ENCODE measurements around the gene KPNA6.
"Not testable (repeated sequence)": the region's sequence is repeated elsewhere in the genome, so short reads cannot be mapped to it uniquely, and the experiment has no call there.

KPNA6 gene

DNA sequence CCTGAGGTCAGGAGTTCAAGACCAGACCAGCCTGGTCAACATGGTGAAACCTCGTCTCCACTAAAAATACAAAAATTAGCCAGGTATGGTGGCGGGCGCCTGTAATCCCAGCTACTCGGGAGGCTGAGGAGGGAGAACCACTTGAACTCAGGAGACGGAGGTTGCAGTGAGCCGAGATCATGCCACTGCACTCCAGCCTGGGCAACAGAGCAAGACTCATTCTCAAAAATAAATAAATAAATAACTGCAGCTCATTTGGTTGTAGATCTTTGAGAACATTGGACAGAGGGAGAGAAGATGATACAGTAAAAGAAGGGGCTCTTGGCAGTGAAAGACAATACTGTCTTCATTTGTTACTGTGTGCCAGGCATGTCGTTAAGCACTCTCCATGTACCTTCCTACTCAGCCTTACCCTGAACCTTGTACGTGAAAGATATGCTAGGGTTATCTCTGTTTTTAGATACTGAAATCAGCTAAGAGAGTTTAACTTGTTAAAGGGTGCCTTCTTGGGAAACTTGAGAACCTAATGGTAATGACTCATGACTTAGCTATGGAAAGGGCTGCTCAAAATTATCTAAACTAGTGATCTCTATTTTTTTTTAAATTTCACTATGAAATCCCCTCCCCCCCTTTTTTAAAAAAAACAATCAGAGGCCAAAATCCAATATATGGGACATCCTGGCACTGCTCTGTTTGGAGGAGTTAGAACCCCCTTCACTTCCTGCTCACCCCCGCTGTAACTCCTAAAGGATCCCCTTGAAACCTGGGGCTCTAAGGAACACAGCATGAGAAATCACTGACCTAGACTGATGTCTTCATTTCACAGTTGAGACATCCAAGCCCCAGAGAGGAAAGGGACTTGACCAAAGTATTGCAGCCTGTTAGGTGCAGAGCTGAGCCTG lies 6.8 kb upstream of the KPNA6 start:
- DNase-seq, result peak; percentile 64

DNA sequence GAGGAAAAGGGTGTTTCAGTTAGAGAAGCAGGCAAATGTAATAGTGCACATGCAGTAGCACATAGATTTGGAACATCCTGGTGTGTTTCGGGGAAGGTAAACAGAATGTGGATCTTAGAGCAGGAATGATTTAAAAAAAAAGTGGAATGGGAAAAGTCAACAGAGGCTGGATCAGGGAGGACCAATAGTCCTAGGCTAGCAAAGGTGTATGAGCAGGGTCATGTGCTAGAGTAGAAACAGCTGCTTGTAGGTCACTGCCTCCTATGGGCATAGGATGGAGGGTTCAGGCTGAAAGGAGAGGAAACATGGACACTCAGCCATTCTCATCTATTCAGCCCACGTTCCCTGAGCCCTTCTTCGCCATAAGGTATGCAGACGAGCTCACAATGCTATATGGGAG lies 3.7 kb upstream of the KPNA6 start:
- DNase-seq, result no peak

DNA sequence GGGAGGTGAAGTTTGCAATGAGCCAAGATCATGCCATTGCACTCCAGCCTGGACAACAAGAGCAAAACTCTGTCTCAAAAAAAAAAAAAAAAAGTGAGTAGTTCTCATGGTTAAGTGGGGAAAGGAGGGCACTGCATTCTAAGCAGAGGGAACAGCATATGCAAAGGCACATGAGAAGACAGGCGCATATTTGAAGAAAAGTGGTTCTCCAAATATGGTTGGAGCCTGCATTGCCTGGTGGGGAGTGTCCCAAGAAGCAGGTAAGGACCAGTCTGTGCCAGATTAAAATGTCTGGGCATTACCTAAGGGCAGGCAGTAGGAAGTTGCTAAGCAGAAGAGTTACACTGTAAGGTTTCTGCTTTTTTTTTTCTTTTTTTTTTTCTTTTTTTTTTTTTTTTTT lies 2.5 kb upstream of the KPNA6 start:
- no peak for DNase-seq

DNA sequence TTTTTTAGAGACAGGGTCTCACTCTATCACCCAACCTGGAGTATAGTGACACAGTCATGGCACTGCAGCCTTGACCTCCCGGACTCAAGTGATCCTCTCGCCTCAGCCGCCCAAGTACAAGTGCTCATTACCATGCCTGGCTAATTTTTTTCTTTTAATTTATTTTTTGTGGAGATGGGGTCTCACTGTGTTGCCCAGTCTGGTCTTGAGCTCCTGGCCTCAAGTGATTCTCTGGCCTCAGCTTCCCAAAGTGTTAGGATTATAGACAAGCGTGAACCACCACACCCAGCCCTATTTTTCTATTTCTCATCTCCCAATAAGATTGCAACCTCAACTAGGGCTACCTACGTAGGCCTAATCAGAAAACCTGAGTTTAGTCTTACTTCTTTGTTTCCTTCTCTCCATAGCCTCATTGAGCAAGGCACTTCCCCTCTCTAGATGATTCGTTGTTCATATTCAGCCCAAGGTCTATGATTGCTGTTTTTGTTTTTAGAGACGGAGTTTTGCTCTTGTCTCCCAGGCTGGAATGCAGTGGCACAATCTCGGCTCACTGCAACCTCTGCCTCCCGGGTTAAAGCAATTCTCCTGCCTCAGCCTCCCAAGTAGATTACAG lies 1.1 kb upstream of the KPNA6 start:
- DNase-seq, result no peak

DNA sequence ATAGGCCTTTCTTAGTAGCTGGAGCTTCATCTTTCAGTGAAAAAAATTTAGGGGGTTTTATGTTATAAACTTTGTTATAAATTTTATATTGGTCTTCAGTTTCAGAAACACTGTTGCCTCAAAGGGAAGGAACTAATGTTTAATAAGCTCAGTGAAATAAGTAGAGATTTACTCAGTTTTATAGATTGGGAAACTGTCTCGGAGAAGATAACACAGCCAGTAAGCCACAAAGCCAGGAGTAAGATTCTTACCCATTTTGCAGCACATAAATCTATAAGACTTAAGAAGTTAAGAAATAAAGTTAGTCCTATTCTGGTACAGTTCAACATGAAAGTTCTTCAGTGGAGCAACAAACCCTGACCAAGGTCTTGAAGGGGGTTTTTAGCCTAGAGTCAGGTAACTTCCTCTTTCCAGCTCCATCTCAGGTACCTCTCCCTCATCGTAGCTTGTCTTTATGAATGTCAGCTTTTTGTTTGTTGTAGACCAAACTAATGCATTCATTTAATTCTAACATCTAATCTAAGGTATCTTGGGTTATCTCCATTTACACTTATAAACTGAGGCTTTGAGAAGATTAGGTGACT lies 3.3 kb downstream of the KPNA6 start:
- no peak for DNase-seq

DNA sequence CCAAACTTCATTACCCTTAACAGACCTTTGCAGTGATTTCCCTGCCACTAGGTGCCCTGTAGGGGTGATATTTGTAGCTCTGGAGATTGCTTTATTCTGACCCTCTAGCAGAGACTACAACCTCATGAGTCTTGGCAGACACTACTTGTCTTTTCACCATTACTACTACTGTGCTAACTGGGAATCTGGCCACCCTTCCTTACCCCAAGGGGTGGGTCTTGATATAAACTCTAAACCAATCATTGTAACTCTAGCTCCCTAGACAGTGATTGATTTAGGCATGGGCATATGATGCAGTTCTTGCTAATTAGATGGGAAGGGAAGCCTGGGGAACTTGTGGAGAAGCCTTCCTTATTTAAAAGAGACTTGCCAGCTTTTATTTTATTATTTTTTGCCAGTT lies 3.9 kb downstream of the KPNA6 start:
- peak; percentile 48 for DNase-seq

DNA sequence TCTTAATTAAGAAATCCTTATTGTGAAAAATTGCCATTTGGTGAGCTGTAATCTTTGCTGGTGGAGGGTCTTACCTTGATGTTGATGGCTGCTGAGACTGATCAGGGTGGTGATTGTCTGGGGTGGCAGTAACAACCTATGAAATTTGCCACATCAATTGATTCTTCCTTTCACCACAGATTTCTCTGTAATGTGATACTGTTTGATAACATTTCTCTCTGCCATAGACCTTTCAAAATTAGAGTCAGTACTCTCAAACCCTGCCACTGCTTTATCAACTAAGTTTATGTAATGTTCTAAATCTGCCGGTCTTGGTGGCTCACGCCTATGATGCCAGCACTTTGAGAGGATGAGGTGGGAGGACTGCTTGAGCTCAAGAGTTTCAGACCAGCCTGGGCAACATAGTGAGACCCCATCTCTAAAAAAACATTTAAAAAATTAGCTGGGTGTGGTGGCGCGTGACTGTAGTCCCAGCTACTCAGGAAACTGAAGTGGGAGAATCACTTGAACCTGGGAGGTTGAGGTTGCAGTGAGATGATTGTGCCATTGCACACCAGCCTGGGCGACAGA lies 5.0 kb downstream of the KPNA6 start:
- DNase-seq, result no peak

DNA sequence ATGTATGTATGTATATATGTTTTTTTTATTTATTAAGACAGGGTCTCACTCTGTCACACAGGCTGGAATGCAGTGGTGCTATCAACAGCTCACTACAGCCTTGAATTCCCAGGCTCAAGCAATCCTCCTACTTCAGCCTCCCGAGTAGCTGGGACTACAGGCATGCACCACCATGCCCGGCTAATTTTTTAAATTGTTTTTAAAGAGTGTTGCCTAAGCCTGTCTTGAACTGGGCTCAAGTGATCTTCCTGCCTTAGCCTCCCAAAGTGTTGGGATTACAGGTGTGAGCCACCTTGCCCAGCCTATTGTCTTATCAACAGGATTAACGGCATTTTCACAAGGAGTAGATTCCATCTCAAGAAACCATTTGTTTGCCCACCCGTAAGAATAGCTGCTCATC lies 5.6 kb downstream of the KPNA6 start:
- not testable (repeated sequence) for DNase-seq

DNA sequence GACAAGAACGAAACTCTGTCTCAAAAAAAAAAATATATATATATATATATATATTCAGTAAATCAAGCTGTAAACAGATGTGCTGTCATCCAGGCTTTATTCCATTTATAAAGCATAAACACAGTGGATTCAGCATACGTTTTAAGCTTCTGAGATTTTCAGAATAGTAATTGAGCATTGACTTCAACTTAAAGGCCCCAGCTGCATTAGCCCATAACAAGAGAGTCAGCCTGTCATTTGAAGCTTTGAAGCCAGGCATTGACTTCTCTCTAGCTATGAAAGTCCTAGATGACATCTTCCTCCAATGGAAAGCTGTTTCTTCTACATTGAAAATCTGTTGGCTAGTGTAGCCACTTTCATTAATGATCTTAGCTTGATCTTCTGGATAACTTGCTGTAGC lies 6.6 kb downstream of the KPNA6 start:
- DNase-seq, result no peak

DNA sequence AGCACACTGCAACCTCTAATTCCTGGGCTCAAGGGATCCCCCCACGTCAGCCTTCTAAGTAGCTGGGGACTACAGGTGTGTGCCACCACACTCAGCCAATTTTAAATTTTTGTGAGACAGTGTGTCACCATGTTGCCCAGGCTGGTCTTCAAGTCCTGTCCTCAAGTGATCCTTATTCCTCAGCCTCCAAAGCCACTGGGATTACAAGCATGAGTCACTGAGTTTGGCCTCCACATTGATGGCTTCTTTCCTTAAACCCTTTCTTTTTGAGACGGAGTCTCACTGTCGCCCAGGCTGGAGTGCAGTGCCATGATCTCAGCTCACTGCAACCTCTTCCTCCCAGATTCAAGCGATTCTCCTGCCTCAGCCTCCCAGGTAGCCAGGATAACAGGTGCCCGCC lies 7.6 kb downstream of the KPNA6 start:
- DNase-seq, result no peak

DNA sequence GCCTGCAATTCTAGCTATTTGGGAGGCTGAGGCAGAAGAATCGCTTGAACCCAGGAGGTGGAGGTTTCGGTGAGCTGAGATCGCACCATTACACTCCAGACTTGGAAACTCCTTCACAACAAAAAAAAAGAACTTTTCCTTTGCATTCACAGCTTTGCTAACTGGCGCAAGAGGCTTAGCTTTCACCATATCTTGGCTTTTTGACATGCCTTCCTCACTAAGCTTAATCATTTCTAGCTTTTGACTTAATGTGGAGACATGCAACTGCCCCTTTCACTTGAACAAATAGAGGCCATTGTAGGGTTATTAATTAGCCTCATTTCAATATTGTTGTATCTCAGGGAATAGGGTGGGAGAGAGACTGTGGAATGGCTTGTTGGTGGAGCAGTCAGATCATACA lies 8.7 kb downstream of the KPNA6 start:
- no peak for DNase-seq

DNA sequence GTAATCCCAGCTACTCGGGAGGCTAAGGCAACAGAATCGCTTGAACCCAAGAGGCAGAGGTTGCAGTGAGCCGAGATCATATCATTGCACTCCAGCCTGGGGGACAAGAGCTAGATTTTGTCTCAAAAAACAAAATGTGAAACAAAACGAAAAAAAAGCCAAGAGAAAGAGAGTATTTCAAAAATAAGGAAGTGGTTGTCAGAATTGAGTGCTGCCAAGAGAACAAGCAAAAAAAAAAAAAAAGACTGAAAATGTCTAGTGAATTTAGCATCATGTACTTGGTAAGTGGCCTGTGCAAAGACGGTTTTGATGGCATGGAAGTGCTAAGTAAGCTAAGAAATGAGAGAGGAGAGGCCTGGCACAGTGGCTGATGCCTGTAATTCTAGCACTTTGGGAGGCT lies 14.3 kb downstream of the KPNA6 start:
- DNase-seq, result no peak

DNA sequence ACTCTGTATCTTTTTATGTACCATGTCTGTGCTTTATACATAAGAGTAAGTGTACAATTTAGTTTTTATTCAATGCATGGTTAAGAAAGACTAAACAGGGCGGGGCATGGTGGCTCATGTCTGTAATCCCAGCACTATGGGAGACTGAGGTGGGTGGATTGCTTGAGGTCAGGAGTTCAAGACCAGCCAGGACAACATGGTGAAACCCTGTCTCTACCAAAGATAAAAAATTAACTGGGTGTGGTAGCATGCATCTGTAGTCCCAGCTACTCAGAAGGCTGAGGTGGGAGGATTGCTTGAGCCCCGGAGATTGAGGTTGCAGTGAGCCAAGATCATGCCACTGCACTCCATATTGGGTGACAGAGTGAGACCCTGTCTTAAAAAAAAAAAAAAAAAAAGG lies 15.5 kb downstream of the KPNA6 start:
- not testable (repeated sequence) for DNase-seq

DNA sequence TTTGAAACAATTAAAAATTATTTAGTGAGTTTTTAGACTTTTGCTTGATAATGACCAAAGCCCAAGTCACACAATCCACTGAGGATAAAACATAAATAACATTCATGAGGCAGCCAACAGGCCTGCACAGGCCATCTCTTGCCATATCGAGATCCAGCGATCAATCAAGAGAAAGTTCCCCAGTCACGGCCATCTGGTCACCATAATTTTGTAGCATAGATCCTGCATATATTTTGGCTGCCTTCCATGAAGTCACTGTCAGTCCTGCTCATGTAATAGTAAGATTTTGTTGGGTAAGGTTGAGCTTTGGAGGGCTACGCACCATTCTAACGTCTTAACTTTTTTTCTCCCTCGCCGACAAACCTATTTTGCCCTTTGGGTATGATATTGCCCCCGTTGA lies 17.5 kb downstream of the KPNA6 start:
- DNase-seq, result no peak

DNA sequence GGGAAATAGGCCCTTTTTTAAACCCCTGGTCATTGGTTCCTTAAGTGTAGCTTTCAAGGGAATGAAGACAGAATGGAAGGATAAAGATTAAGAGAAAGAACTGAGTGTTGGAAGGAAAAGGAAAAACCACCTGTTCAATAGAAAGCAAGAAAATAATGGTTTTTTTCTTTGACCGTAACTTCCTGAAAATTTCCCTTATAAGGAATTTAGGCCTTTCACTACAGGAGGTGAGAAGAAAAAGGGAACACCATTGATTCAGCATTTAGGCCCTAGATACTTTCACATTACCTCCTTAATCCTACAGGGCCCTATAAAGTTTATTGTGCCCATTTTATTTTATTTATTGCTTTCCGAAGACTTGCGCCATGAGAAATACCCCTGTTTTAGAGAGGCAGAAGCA lies 18.9 kb downstream of the KPNA6 start:
- DNase-seq, result no peak

DNA sequence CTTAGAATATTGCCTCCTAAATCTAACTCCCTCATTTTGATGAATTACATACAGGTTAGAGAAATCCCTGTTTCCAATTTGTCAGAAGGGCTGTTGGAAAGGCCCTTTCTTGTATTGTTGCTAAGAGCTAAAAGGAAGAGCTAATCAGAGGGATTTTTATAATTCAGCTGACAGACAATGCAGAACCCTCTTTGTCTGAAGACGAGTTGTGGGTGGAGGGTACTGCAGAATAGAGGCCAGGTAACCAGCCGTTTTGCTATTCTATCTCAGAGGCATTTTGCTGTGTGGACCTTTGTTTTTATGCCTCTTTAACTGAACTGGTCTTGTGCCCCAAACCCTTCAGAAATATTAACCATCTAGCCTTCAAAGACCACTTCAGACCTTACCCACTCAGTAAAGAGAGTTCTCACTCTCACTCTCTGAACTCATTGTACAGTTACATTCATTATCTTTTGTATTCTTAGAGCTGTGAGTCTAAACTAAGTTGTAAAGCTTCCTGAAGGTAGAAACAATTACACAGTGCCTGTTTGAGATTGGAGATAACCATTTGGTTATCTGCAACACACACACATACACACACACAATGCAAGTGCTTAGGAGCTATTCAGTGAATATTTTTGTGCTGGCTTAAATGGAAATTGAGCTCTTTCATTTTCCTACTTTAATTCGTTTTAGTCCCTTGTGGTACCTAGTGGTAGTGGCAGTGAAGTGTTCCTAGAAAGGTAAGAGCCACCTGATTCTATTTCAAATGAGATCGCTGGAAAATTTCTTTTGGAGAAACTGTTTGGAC lies 19.7 kb downstream of the KPNA6 start:
- no peak for DNase-seq

DNA sequence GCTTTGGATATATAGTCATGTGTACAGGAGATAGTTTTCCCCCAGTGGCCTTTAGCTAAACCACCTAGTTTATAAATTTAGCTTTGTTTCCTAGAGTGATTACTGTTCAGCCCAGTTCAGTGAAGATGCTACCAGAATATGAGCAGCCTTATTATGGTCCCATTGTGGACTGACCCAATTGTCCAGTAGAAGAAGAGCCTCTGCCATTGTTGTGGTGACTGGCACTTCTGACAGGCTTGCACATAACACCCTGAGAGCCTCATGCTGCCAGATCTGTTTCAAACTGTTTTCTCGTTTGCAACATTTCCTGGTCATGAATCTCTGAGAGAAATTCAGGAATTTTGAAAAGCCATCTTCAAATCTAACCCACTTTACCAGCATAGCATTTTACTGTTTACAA lies 20.6 kb downstream of the KPNA6 start:
- no peak for DNase-seq

DNA sequence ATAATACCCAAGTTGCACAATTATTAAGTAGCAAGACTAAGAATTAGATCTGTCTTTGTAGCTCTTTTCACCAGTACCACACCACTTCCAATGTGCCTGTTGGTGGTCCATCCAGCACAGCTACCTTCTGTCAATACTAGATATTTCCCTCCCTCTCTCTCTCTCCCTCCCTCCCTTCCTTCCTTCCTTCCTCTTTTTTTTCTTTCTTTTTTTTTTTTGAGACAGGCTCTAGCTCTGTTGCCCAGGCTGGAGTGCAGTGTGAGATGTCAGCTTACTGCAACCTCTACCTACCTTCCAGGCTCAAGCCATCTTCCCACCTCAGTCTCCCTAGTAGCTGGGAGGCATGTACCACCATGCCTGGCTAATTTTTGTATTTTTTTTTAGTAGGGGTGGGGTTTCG lies 21.1 kb downstream of the KPNA6 start:
- DNase-seq, result no peak

DNA sequence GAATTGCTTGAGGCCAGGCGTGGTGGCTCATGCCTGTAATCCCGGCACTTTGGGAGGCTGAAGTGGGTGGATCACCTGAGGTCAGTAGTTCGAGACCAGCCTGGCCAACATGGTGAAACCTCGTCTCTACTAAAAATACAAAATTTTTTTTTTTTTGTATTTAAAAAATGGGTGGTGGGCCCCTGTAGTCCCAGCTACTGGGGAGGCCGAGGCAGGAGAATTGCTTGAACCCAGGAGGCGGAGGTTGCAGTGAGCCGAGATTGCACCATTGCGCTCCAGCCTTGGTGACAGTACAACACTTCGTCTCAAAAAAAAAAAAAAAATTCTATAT lies 26.1 kb downstream of the KPNA6 start:
- DNase-seq, result not testable (repeated sequence)

DNA sequence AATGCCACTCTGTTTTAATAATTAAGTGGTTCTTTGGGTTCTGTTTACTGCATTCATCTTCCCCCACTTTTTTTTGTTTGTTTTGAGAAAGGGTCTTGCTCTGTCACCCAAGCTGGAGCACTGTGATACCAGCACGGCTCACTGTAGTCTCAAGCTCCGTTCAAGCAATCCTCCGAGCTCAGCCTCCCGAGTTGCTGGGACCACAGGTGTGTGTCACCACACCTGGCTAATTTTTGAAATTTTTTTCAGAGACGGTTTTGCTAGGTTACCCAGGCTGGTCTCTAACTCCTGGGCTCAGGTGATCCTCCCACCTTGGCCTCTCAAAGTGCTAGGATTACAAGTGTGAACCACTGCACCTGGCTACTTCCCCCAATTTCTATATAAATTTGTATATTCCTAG lies 29.3 kb downstream of the KPNA6 start:
- no peak for DNase-seq

DNA sequence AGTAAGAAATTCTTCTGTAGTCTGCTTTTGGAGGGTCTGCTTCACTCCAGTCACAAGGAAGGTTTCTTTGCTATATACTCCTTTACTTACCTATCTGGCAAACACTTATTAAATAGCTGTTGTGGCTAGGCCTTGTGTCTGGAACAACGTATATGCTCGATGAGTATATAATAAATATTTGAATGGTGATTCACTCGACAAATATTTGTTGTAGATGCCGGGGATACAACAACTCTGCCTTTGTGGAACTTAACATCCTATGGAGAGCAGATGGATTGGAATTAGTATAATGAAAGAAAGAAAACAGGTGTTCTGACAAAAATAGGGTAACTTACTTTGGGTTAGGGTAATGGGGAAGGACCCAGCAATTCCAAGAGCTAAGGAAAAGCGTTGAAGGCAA lies 31.1 kb downstream of the KPNA6 start:
- peak; percentile 56 for DNase-seq

DNA sequence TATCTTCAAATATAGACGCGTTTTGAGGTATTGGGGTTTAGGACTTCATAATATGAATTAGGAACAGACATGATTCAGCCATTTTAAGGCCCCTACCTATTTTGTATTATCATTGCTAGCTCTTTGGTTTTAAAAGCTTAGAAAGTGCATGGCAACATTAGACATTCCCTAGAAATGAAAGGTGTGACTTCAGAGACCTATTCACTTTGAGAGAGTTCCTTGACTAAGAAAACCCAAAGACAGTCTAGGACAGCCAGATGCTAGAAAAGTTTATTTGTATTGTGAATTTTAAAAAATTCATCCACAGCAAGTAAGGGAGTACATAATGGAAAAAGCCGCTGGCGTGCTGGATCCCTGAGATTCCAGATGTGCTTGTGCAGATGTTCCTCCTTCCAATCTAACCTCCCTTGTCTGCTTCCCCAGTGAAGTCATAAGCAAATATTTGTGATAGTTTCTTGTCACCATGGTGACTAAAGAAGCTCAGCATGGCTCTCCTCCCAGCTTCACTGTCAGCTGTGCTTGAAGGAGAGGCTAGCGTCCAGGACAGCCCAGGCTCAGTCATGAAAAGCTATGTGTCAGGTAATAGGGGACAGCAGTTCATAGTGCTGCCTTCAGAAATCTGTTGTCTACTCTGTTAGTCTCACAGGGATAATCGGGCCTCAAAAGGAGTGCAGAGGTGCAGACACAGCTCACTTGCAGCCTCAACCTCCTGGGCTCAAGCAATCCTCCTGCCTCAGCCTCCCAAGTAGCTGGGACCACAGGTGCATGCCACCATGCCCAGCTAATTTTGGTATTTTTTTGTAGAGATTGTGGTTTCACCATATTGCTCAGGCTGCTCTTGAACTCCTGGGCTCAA lies 34.8 kb downstream of the KPNA6 start:
- DNase-seq, result peak; percentile 48

All from NCI-H226 (cell line).